Astrocyte of the spinal cord (primary cell): ENCODE measurements around the gene ANKH.

Experiments
- DNase-seq: peaks from one replicate; pipeline ENCODE4 v3.0.0; 2011; ENCODE audit warnings: low read depth, low spot score
- H3K4me3 ChIP-seq: 2 replicates; pipeline ENCODE4 v1.5.1; 2011; ENCODE audit warnings: low read depth, mild to moderate bottlenecking, low read length, moderate library complexity
- CTCF ChIP-seq: IDR thresholded peaks from 2 replicates; pipeline ENCODE4 v1.5.1; 2012; ENCODE audit warnings: low read depth, mild to moderate bottlenecking, low read length, inconsistent platforms
- in situ Hi-C: cut with HindIII; loops from 2 replicates; pipeline ENCODE4 v1.10.0; 2017; ENCODE audit warnings: low sequenced_read_pairs

Gene ANKH

DNA sequence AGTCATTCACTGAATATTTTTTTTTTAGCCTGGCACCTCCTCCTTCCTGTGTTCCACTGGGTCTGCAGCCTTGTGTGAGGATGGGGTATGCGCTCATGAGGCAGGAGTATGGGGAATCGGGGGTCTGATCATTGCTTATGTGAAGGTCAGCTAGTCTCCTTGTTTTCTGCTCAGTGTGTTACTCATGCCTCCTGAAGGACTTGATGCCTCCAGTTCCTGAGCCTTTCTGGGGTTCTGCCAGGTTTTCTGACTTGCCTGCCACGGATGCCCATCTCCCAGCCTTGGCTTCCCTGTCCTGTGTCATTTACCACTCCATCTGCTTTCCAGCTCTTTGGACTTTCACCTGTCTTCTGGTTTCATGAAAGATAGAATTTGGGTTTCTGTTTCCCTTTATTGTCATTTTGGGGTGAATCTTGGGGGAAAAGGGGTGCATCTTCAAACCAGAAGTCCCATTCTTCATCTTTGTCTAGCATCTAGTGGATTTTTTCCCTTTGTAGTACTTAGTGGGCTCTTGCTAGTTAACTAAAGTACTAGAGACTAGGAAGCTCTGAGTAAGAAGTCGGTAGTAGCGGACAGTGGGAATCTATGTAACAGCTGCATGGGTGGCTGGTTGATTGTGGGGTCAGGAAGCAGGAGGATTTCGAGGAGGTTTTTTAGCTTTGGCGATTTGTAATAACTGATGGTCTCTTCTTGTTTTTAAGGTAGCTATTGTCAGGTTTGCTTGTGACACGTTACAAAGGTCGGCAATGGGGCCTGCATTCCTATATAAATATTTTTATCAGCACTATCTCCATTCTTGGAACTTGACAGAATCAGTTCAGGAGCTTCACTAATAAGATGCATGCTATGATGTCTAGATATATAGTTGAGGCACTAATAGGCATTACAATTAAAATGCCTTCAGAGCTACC lies 198.8 kb downstream of the ANKH start:
- no peak for TF ChIP-seq CTCF
- DNase-seq = no peak
- no peak overlapping the region for H3K4me3 ChIP-seq
- in situ Hi-C loops = no loop called here

DNA sequence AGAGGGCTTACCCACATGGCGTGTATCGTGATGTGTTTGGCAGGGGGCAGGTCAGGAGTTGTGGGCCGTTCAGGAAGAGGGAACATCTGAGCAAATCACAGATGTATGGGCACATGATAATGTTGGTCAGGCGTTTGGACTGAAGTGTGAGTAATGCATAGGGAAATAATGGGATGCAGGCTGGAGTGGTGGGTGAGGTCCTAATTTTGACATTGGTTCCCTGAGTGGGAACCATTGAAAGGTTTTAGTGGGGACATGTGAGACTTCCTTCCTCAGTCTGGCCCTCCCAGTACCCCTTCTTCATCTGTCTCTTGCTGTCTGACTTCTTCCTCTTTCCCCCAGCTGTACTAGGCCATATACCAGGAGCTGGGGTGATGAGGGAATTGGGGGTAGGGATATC lies 199.5 kb downstream of the ANKH start:
- DNase-seq = no peak
- no peak for TF ChIP-seq CTCF
- in situ Hi-C loops = no loop called here
- no peak overlapping the region for H3K4me3 ChIP-seq

DNA sequence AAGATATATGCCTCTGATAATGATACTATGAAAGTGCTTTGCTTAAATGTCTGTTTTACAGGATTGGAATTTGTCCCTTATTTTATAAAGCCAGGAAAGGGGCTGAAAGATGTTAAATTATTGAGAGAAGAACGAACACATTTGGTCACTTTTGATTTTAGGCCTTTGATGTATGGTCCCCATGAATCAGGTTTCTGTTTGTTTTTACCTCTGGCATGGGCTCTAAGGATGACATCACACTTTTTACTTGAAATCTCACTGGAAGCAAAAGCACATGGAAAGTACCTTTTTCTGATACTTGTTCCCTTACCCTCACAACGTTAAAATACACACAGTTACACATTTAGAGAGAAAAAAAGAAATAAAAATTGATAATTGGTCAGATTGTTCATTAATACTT lies 200.2 kb downstream of the ANKH start:
- peak; percentile 53 for DNase-seq
- no peak for TF ChIP-seq CTCF
- in situ Hi-C loops = no loop called here
- no peak overlapping the region for H3K4me3 ChIP-seq

- in situ Hi-C loops = no loop called here
- no peak overlapping the region for H3K4me3 ChIP-seq
- no peak for TF ChIP-seq CTCF
- DNase-seq = peak; percentile 56
These were observed 201.6 kb downstream of the ANKH start for GRCh38 chr5:14669975-14670374.

DNA sequence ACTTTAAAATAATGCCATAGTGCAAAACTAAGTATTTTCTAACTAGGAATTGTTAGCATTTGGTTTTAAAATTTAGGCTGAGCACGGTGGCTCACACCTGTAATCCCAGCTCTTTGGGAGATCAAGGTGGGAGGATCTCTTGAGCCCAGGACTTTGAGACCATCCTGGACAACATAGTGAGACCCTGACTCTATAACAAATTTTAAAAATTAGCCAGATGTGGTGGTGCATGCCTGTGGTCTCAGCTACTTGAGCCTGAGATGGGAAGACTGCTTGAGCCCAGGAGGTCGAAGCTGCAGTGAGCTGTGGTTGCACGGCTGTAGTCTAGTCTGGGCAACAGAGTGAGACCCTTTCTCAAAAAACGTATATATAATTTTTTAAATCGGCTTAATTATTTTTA lies 202.2 kb downstream of the ANKH start:
- no peak for DNase-seq
- no peak for TF ChIP-seq CTCF
- in situ Hi-C loops = no loop called here
- H3K4me3 ChIP-seq = no peak overlapping the region

DNA sequence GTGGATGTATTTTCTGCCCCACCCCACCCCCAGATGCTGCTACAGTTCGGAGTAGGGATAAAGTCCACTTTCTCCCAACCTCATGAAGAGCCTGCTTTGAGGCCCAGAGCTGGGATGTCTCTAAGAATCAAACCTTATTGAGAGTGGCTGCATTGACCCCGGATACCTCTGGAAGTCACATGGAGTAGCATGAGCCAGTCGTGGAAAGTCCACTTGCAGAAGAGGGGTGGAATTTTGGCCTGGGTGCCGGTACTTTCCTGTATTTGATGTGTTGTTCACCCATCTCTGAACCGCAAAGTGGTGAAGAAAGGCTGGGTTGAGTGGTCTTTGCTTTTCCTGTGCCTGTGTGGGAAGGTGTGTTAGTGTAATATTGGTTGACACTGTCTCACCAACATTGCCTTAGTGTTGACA lies 203.4 kb downstream of the ANKH start:
- H3K4me3 ChIP-seq = no peak overlapping the region
- DNase-seq = no peak
- no peak for TF ChIP-seq CTCF
- in situ Hi-C loops = no loop called here

GRCh38 chr5:14667770-14668169 lies 203.8 kb downstream of the ANKH start:
- H3K4me3 ChIP-seq = no peak overlapping the region
- in situ Hi-C loops = no loop called here
- TF ChIP-seq CTCF = no peak
- no peak for DNase-seq
